Articular chondrocyte of knee joint (primary cell): ENCODE data around the gene CENPC. TPM values are rescaled to one million over a fixed set of nuclear protein-coding genes. Genes with fewer than 3 reads are reported as not detected.

ENCODE experiments used
- small RNA-seq: library from RNA; depleted of rRNA; stranded (forward); fragments of <200 nt; gene quantifications from one replicate; pipeline ENCODE3, GENCODE V24; 2012
- total RNA-seq: library from RNA; depleted of rRNA; stranded (reverse); fragments of >200 nt; gene quantifications from 2 replicates; pipeline ENCODE4 v1.2.3, GENCODE V29; 2012

Gene CENPC, protein sequence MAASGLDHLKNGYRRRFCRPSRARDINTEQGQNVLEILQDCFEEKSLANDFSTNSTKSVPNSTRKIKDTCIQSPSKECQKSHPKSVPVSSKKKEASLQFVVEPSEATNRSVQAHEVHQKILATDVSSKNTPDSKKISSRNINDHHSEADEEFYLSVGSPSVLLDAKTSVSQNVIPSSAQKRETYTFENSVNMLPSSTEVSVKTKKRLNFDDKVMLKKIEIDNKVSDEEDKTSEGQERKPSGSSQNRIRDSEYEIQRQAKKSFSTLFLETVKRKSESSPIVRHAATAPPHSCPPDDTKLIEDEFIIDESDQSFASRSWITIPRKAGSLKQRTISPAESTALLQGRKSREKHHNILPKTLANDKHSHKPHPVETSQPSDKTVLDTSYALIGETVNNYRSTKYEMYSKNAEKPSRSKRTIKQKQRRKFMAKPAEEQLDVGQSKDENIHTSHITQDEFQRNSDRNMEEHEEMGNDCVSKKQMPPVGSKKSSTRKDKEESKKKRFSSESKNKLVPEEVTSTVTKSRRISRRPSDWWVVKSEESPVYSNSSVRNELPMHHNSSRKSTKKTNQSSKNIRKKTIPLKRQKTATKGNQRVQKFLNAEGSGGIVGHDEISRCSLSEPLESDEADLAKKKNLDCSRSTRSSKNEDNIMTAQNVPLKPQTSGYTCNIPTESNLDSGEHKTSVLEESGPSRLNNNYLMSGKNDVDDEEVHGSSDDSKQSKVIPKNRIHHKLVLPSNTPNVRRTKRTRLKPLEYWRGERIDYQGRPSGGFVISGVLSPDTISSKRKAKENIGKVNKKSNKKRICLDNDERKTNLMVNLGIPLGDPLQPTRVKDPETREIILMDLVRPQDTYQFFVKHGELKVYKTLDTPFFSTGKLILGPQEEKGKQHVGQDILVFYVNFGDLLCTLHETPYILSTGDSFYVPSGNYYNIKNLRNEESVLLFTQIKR
- 31.9 and 33.4 TPM in 2 replicates for total RNA-seq

DNA sequence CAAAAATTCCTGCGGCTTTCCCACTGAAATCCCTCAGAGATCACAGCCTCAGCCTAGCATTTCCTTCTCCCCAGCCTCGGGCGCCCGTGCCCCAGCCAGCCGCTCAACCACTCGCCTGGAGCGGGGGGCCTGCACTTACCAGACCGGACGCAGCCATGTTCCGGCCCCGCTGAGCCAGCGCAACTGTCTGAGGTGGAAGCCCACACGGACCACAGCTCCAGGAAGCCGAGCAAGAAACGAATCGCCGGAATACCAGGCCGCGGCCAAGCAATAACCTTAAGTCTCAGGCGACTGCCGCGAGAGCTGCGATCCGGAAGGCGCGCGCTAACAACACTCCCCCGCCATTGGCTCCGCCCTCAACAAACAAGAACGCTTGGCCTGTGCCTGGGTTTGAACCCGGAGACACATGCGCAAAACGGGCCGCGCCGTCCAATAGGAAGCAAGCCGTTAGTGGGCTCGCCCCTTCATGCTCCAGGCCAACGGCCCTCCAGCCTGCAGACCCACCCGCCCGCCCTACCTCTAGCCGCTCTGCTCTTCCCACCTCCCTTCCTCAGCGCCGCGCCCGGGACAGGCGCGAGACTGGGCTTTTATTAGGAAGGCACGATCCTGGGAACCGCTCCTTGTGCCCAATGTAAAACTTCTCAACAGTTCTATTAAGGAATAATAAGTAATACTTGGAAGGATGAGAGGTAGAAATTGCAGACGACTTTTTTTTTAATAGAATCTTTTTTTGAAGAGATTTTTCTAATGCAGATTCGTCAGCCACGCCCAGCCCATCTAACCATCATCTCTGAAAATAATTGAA is at the start of gene CENPC:
Gene CENPC, minus strand, starts transcription at position 305 of the 805 bp plus-strand sequence. Its CDS starts 148 bp downstream, at position 157.

DNA sequence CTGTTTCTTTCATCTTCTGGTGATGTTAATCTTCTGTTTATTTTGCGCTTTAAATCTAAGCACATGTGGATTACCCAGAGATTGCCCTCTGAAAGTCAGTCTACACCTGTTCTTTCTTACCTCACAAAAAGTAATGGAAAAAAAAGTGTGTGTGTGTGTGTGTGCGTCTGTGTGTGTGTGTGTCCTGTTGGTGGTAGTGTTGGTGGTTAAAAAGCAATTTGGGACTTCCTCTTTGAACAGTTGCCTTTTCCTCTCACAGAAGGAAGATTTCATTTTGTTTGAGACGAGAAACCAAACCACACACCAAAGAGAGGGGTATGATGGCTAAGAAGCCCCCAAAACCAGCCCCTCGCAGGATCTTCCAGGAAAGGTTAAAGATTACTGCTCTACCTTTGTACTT is 13.2 kb upstream of the CENPC start, which contains the start of gene STAP1:
Gene STAP1, plus strand, starts transcription at position 235 of the 400 bp plus-strand sequence. Its CDS starts 83 bp downstream, at position 318.

Small RNAs within 50 kb of the gene (small RNA-seq; reads per million reads assigned to genes)
- gene RNA5SP527 (not detected), gene RNU1-63P (not detected)

Other genes starting within 250 kb of the CENPC start
- not detected in 2 replicates for gene STAP1, start 13.2 kb upstream of the CENPC start, total RNA-seq
- gene UBA6, start 155.7 kb upstream of the CENPC start, total RNA-seq, result 72.4 and 145 TPM in 2 replicates
- gene GNRHR, start 208.9 kb upstream of the CENPC start, total RNA-seq, result not detected in 2 replicates